ACHN (cell line): Measurements from ENCODE around the gene PGAP6.
"Not testable (repeated sequence)": the region's sequence is repeated elsewhere in the genome, so short reads cannot be mapped to it uniquely, and the experiment has no call there.

Source experiments
- DNase-seq: peaks from one replicate; pipeline ENCODE4 v3.0.0-alpha.2; 2015
- in situ Hi-C: cut with HindIII; loops from 2 replicates; pipeline ENCODE4 v1.10.0; 2017; ENCODE audit warnings: low sequenced_read_pairs, low pct_ligation_motif_present, low pct_unique_long_range_greater_than_20kb

The PGAP6 gene

GRCh38 chr16:371515-372301 is 10.1 kb downstream of the PGAP6 start:
- in situ Hi-C loops = no loop called here
- DNase-seq = no peak

GRCh38 chr16:370979-371514 is 10.7 kb downstream of the PGAP6 start:
- DNase-seq = no peak
- in situ Hi-C loops = no loop called here

DNA sequence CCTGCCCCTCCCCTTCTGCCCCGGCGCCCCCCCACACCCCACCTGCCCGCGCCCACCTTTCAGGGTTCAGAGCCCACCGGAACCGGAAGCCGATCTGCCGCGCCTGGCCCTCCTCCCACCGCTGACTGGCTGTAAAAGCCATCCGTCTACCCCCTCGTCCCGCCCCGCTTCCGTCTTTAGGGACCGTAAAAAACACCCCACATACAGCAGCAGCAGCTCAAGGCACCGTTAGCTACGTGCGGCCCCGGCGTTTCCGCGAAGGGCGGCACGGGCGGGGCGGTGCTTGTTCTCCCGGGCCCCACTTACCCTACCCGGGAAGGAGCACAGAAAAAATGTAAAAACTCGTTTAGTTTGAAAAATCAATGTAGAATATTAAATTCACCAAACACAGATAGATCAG is 11.3 kb downstream of the PGAP6 start, which contains the start of gene MRPL28:
Gene MRPL28 (minus strand): TSS at position 96 of the 400 bp plus-strand sequence. CDS start 320 bp downstream, outside the sequence.
- DNase-seq = peak; percentile 97
- in situ Hi-C loops = no loop called here

- in situ Hi-C loops = no loop called here
- DNase-seq = peak; percentile 58
Measured at GRCh38 chr16:369866-370436, 11.8 kb downstream of the PGAP6 start.

DNA sequence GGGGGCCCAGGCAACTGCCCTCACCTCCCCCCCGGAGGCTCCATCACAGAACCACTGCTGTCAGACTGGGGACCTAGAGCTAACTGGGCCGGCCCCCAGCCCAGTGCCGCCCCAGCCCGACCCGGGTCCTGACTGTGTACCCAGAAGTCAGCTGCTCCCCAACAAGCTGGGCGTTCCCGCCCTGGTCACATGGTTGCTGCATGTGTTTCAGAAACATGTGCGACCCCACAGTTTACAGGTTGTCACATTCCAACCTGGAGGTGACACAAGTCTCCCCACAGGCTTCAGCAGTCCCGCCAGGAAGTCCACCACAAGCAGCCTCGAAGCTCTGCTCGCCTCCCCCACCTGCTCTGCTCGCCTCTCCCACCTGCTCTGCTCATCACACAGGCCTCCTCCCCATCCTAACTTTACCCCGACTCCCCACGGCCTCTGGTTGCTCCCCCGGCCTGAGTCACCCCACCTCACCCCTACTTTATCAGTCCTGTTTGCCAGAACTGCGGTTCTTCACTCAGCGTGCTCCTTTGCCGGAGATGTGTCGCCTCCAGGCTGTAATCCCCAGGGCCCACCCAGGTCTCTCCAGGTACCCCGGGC is 12.4 kb downstream of the PGAP6 start:
- in situ Hi-C loops = no loop called here

GRCh38 chr16:368388-369158 is 13.2 kb downstream of the PGAP6 start:
- no peak for DNase-seq
- in situ Hi-C loops = no loop called here

More for the DNA sequence above, 12.4 kb downstream of the PGAP6 start:
- no peak for DNase-seq

GRCh38 chr16:367333-367903 is 14.4 kb downstream of the PGAP6 start:
- in situ Hi-C loops = no loop called here
- no peak for DNase-seq

DNA sequence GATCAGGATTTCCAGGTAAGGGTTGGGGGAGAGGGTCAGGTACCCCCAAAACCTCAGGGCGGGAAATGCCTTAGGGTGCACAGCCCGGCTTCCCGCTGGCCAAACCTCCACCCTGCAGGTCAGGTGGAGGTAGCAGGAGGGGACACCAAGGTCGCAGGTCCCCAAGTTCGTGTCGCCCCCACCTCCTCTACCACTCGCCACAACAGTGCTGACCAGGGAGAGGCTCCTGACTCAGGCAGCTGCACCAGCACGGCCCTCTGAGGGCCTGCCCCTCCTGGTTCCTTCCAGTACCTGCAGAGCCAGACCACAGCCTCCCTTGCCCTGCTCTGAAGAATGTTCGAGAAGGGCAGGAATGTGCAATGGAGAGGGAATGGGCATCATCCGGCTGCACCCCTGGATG is 15.3 kb downstream of the PGAP6 start:
- in situ Hi-C loops = no loop called here
- no peak for DNase-seq

- in situ Hi-C loops = no loop called here
- DNase-seq = no peak
Measured at GRCh38 chr16:364595-365491, 16.9 kb downstream of the PGAP6 start.

DNA sequence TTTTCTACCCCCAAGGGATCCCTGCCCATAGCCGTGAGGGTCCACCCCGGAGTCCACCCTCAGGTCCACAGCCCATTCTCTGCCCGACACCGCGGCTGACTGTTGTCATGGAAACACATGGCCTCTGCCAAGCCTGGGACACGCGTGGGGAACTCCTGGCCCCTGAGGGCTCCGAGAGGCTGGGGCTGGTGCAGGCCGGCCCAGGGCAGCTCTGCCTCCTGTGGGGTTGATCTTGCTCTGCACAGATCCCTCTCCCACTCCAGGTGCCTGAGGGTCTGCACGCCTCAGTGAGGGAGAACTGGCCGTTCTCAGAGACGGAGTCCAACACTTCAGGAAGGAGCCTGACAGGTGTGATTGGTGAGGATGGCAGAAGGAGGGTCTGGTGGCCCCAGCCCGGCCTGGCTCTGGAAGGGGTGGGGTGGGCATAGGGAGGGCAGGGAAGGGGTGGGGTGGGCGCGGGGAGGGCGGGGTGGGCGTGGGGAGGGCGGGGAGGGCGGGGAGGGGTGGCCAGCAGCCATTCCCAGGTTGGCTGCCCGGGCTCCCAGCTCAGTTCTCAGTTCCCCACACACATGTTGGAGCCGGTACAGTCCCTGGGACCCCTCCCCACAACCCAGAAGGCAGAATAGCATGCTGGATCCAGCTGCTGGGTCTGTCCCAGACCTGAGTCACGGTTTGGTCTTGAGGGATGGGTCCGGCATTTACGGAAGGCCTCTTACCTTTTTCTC is 17.9 kb downstream of the PGAP6 start:
- DNase-seq = no peak
- in situ Hi-C loops = no loop called here

DNA sequence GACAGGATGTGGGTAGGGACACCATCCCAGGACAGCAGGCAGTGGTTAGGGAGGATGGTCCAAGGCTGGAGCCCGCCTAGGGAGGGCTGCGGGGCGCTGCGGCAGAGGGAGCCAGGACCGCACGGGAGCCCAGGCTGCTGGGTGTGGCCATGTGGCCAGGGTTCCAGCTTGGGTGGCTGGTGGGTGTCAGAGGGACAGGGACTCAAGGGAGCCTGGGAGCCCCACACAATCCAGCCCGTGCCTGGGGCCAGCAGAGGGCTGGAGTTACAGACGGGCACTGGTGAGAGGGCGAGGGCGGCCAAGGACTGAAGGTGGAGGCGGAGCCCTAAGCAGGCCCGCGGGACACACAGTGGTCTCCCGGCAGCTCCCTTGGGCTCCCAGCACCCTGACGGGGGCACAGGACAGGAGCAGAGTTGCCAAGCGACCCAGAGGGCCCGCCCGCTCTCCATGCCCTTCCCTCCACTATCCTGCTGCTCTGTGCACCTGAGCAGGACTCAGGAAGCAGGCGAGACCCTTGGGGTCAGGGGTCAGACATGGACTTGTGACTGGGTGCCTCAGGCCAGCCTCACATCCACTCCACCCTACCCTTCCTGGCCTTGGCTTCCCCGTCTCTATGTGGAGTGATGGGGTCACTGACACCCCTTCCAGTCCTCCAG is 18.5 kb downstream of the PGAP6 start:
- in situ Hi-C loops = no loop called here

GRCh38 chr16:362702-362999 is 19.1 kb downstream of the PGAP6 start:
- in situ Hi-C loops, DNase-seq: not testable (repeated sequence)

More for the DNA sequence above, 18.5 kb downstream of the PGAP6 start:
- no peak for DNase-seq

DNA sequence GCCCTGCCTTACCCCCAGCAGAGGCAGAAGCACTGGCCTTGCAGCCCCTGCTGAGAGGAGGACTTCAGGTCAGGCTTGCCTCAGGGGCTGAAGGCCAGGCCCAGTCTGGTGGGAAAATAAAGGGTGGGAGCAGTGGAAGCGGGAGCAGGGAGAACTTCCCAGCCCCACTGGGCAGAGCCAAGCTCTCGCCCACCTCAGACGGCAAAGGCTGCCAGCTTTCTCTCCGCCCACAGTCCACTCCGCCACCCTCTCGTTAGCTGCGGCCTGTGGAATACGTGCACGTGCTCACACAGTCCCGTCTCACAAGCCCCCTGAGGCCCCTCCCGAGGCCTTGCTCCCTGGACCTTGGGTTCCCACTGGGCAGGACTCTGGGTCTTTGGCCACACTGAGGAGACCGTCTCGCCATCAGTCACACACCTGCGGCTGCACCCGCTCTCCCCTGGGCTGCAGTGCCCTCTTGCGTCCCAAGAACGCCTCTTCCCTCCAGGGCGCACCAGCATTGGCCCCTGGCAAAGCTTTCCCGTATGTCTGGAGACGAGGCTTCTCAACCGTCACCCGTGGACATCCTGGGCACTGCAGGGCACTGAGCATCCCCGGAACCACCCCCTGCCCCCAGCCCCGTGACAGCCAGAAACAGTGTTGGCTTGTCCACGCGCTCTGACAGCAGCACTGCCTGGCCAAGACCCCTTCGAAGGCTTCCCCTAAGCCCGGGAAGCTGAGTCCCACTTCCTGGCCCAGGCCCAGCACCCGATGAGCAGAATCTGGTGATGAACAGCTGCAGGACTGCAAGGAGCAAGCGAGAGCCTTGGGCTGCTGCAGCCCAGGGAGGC is 19.7 kb downstream of the PGAP6 start:
- DNase-seq = peak; percentile 92
- in situ Hi-C loops = no loop called here

GRCh38 chr16:361341-361871 is 20.4 kb downstream of the PGAP6 start:
- DNase-seq = no peak
- in situ Hi-C loops = no loop called here

DNA sequence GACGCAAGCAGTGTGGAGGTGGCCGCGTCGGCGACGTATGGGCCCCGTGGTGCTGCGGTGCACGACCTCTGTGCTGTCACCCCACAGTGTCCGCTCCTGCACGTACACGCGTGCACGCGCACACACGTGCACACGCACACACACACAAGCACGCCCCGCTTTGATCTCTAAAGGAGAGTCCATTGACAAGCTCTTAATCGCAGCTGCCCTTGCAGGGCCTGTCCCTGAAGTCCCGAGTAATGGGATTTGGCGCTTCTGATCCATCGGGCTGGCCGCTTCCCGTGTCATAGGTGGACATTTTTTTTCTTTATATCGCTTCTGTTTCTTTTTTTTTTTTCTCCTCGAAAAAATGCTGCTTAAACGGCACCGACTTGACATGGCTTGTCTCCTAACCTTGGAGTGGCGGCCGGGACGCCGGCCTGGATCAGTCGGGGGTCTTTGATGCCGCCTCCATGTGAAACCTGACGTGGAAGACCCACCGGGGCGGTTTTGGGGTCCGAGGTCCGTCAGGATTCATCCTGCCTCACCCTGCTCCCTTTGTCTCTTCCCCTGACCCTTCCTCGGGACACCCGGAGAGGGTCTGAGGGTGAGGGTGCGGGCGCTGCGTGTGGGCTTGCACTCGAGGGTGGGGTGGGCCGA is 21.0 kb downstream of the PGAP6 start:
- DNase-seq = no peak
- in situ Hi-C loops = no loop called here
